HepG2 (cell line): ENCODE results near the gene CTBP1. TPM values are rescaled to one million over a fixed set of nuclear protein-coding genes. Genes with fewer than 3 reads are reported as not detected.

Experiments
- ASH2L ChIP-seq: fragments of 300-600, 200-600 bp; sonication (generic); IDR thresholded peaks from 2 replicates; pipeline ENCODE4 v1.7.0; 2017; ENCODE audit warnings: low read depth, mild to moderate bottlenecking, moderate library complexity, mixed read lengths, low read length; ENCODE audit not compliant: insufficient read length
- CEBPG ChIP-seq: IDR thresholded peaks from 2 replicates; pipeline ENCODE4 v1.6.1; 2016
- FOXK1 ChIP-seq: sonication (generic); formaldehyde crosslinking; IDR thresholded peaks from 2 replicates; pipeline ENCODE4 v1.4.0; 2020; ENCODE audit warnings: low read depth, missing genetic modification reagents, borderline replicate concordance
- HDAC2 ChIP-seq: sonication (generic); formaldehyde crosslinking; IDR thresholded peaks from 2 replicates; pipeline ENCODE4 v1.4.0; 2020; ENCODE audit warnings: missing genetic modification reagents
- KAT2B ChIP-seq: fragments of 150-350 bp; IDR thresholded peaks from 2 replicates; pipeline ENCODE4 v1.6.1; 2014; ENCODE audit warnings: low read depth, low read length, borderline replicate concordance
- KDM4B ChIP-seq: sonication (generic); formaldehyde crosslinking; IDR thresholded peaks from 2 replicates; pipeline ENCODE4 v1.4.0; 2020; ENCODE audit warnings: missing genetic modification reagents
- LRRFIP1 ChIP-seq: sonication (generic); formaldehyde crosslinking; conservative IDR thresholded peaks from 2 replicates; pipeline ENCODE4 v1.4.0; 2020; ENCODE audit warnings: missing genetic modification reagents
- PLSCR1 ChIP-seq: sonication (generic); formaldehyde crosslinking; IDR thresholded peaks from 2 replicates; pipeline ENCODE4 v1.5.0; 2020; ENCODE audit warnings: missing genetic modification reagents, mild to moderate bottlenecking, borderline replicate concordance
- SIX1 ChIP-seq: sonication (generic); formaldehyde crosslinking; IDR thresholded peaks from 2 replicates; pipeline ENCODE4 v1.4.0; 2020; ENCODE audit warnings: missing genetic modification reagents, borderline replicate concordance
- ZMYM4 ChIP-seq: sonication (generic); formaldehyde crosslinking; IDR thresholded peaks from 2 replicates; pipeline ENCODE4 v1.8.1; 2023; ENCODE audit warnings: mild to moderate bottlenecking, missing genetic modification reagents
- ZNF17 ChIP-seq: sonication (generic); formaldehyde crosslinking; IDR thresholded peaks from 2 replicates; pipeline ENCODE4 v1.5.0; 2020; ENCODE audit warnings: mild to moderate bottlenecking, missing genetic modification reagents
- ZNF18 ChIP-seq: sonication (generic); formaldehyde crosslinking; IDR thresholded peaks from 2 replicates; pipeline ENCODE4 v1.8.0; 2022; ENCODE audit warnings: mild to moderate bottlenecking, missing genetic modification reagents; ENCODE audit not compliant: insufficient replicate concordance
- ZNF354B ChIP-seq: sonication (generic); formaldehyde crosslinking; IDR thresholded peaks from 2 replicates; pipeline ENCODE4 v1.8.0; 2022; ENCODE audit warnings: mild to moderate bottlenecking, missing genetic modification reagents
- ZNF407 ChIP-seq: sonication (generic); formaldehyde crosslinking; IDR thresholded peaks from one replicate; pipeline ENCODE4 v1.5.1; 2020; ENCODE audit warnings: mild to moderate bottlenecking, missing genetic modification reagents; ENCODE audit errors: not compliant biosample characterization
- polyA plus RNA-seq, 8 experiments: library from polyadenylated mRNA; depleted of rRNA in 3 of 8; stranded (reverse) in 7 of 8; unstranded in 1 of 8; fragments of >200 nt; fragmentation: Illumina TruSeq in 4 of 8; extraction: Trizol in 4 of 8; gene quantifications; 2 replicates each; pipeline versions ENCODE4 v1.2.1 to v1.2.3, GENCODE V29; 2011 to 2016; ENCODE audit warnings: low read depth in 4 of 8, missing spikeins in 1 of 8, mixed read lengths in 1 of 8; ENCODE audit not compliant: insufficient read depth in 1 of 8
- total RNA-seq, 5 experiments: library from RNA; depleted of rRNA; stranded (reverse); fragments of >200 nt; fragmentation: Illumina TruSeq; extraction: Trizol; gene quantifications; 2 replicates each; pipeline ENCODE4 v1.2.3, GENCODE V29; 2016; ENCODE audit warnings: low read depth in 1 of 5

CTBP1 gene
- total and polyA plus RNA-seq, 2 of the 13 experiments (the other 11 are each of a cell fraction or from before 2014, with no cell fraction given), result 78.5 to 112 TPM

GRCh38 chr4:1167244-1167949 lies 81.5 kb downstream of the CTBP1 start (continued):
- TF ChIP-seq ZNF407 (peak; percentile 36), ZNF17 (CRISPR knock-in tag) (no peak), SIX1 (CRISPR knock-in tag) (no peak), KDM4B (peak; percentile 69; the same call in 1 of the 2 replicates), ZMYM4 (CRISPR knock-in tag) (no peak), CEBPG (CRISPR knock-in tag) (peak; percentile 42; the same call in 1 of the 2 replicates), ASH2L (no peak), LRRFIP1 (CRISPR knock-in tag) (no peak), ZNF18 (CRISPR knock-in tag) (no peak), HDAC2 (CRISPR knock-in tag) (0 out of 2 replicates have a peak, but pooled peaks have one; percentile 17), FOXK1 (CRISPR knock-in tag) (0 out of 2 replicates have a peak, but pooled peaks have one; percentile 22), PLSCR1 (CRISPR knock-in tag) (no peak), KAT2B (no peak), ZNF354B (CRISPR knock-in tag) (0 out of 2 replicates have a peak, but pooled peaks have one; percentile 58)
- TF ChIP-seq, all 625 proteins: peak for 47
